GM15510 (cell line): ENCODE measurements around the gene MYO6.
A peak's percentile ranks its signal among the peaks of the same experiment; 100 is the strongest.

Experiments used
- POLR2A ChIP-seq: IDR thresholded peaks from 3 replicates; pipeline ENCODE4 v1.6.1; 2011; ENCODE audit warnings: borderline replicate concordance; ENCODE audit not compliant: insufficient read length; ENCODE audit errors: extremely low read depth

Gene MYO6

DNA sequence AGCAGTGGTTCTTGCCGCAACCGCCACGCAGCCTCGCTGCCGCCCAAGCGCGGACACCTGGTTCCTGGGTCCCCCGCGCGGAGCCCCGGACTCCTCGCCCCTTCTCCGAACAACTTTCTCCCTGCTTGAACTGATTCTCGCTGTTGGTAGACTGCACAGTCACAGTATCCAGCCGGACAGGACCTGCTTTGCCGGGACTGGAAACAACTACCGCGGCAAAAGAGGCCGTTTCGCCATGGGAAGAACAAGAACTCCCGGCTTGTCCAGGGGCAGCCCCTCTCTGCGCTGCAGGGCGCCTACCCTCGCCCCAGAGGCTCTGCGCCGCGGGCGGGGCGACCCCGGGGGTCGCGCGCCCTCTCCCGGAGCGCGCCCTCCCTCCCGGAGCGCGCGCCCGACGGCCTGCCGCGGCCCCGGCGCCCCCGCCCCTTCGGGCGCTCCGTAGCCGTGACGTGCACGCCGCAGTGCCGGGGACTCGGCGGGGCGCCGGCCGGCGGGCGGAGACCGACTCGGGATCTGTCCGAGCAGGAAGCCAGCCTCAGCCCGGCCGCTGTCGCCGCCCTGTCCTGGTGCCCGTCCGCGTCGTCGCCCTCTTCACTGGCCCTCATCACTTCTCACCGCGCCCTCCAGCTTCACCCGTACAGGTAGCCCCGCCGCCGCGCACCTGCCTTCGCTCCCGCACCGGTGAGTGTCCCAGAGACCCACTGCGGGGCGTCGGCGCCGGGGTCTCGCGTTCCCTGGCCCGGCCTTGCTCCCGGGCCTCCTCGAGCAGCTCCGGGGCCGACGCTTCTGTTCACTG lies at the start of gene MYO6:
TSS of gene MYO6 (plus strand) at position 497 of the 796 bp plus-strand sequence. CDS start 68,309 bp downstream, outside the sequence.
- TF ChIP-seq POLR2A: peak; percentile 90

DNA sequence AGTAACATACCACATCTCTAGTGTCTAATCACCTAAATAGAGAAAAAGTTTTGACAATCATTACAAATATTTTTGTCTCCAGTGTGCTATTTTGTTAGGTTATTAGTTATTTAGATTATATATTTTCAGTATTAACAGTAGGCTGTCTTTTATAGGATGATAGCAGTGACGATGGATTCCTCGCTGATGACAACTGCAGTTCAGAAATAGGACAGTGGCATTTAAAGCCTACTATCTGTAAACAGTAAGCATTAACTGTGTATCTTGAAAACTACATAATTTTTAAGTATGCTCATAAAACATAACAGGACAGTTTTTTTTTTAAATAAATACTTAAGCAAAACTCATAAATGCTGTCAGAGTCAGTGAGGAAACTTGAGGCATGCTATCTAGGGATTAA lies 37.9 kb upstream of the MYO6 start:
- TF ChIP-seq POLR2A: no peak

DNA sequence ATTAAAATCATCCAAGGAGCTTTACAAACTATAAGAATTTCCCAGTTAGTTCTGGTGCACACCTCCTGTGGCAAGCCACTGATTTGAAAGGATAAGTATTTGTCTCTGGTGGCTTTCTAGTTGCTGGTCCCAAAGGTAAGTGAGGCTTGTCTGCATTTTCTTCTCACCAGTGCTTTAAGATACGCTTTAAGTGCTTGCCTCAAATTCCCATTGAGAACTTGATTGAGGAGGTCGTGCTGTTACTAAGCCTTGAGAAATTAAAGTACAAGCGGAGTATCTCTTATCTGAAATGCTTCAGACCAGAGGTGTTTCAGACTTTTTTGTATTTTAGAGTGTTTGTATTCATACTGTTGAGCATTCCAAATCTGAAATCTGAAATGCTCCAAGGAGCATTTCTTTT lies 29.9 kb upstream of the MYO6 start:
- no peak for TF ChIP-seq POLR2A

DNA sequence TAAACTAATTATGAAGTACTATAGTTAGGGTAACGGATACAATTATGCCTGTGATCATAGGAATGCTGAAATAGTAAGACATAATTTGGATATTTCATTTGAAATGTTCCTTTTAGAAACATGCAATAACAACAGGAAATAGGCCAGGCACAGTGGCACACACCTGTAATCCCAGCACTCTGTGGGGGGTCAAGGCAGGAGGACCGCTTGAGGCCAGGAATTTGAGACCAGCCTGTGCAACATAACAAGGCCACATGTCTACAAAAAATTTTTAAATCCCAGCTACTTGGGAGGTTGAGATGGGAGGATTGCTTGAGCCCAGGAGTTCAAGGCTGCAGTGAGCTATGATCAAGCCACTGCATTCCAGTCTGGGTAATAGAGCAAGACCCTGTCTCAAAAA lies 25.7 kb upstream of the MYO6 start:
- TF ChIP-seq POLR2A: no peak

DNA sequence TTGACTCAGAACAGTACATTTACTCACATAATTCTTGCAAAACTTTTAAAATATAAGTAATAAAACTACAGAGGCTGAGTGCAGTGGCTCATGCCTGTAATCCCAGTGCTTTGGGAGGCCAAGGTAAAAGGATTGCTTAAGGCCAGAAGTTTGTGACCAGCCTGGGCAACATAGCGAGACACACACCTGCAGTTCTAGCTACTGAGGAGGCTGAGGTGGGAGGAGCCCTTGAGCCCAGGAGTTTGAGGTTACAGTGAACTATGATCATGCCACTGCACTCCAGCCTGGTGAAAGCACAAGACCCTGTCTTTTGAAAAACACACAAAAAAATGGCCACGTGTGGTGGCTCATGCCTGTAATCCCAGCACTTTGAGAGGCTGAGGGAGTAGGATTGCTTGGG lies 21.8 kb upstream of the MYO6 start:
- TF ChIP-seq POLR2A: no peak

DNA sequence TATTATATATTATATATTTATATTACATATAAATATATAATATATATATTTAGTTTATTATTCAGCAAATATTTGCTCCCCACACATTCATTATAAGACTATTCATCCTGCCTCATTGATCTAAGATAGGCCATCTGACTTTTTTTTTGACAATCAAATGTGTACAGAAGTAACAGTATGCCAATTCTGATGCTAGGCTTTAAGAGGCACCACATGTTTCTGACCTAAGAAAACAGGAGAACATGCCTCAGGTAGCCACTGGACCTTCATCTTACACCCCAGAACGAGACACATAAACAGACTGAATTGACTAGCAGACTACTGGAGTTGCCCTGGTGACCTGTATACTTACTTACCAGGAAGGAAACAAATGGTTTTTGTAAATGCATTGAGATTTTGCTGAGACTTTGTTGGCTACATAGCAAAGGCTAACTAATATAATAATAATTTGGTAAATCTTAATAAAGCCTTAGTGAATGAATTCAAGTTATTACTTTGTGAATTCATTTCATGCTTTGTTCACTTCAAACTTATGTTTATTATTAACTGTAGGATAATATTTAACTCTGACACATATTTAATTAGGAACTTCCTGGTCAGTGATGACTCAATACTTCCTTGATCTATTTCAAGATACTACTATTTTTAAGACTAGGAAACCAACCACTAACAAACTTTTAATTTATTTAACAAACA lies 13.4 kb upstream of the MYO6 start:
- no peak for TF ChIP-seq POLR2A

DNA sequence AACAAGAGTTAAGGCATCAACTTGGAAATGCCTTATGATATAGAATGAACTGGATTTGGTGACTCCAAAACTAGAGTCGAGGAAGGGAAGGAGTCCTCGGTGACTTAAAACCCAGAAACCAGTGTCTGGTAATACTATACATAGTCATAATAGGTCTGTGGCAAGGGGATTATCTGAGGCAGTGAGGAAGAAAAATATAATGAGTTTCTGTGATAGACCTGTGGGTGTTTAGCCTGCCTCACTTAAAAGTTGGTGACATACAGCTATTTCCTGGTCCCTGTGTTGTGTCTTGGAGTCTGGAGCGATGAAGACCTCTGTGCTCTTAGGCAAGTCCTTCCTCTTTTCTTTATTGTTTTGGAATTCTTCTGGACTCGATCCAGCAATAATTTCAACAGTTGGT lies 5.1 kb upstream of the MYO6 start:
- no peak for TF ChIP-seq POLR2A

DNA sequence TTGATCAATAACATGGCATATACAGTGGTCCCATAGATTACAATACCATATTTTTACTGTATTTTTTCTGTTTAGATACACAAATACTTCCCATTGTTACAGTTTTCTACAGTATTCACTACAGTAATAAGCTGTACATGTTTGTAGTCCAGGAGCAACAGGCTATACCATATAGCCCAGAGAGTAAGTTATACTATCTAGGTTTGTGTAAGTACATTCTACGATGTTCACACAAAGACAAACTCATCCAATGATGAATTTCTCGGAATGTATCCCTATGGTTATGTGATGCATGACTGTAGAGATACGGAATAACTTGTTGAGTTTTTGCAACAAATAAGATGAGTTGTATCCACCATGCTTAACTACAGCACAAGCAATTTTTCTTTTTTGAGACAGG lies 3.6 kb upstream of the MYO6 start:
- TF ChIP-seq POLR2A: no peak

DNA sequence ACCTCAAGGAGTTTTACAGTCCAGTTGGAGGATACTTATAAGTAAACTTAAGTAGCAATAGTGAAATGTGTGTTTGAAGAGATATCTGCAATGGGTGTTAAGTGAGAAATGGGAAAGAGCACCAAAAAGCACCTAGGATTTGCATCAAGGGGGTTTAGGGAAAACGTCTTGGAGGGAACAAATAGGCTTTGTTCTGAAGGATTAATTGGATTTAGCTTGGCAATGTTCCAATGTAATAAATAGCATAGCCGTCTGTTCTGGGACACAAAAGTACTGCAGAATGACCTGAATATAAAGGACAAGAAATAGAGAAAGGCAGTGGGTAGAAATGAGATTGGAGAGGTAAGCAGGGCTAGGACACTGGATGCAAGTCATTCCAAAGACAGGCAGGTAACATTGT lies 2.8 kb upstream of the MYO6 start:
- TF ChIP-seq POLR2A: no peak

DNA sequence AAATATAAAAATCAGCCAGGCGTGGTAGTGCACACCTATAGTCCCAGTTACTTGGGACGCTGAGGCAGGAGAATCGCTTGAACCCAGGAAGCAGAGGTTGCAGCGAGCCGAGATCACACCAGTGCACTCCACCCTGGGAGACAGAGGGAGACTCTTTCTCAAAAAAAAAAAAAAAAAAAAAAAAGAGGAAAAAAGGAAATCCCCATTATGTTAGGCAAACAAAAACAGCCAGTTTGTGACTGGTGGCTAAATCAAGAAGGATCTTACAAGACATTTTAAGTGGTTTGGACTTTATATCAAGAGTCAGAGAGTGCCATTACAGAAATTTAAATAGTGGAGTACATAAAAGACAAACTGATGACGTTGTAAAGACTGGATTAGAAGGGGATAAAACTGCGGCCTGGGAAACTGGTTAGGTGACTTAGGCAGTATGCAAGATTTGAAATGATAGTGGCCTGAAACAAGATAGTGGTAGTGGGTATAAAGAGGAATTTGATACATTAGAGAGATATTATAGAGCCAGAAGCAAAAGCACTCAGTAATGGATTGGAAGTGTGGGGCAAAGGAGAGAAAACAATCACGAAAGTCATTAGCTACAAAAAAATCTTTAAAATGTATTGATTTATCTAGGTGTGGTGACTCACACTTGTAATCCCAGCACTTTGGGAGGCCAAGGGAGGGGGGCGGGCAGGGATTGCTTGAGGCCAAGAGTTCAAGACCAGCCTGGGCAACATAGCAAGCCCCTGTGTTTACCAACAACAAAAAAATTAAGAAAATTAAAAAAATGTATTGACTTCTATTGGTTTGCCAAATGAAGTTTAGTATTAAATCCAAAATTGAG lies 1.7 kb upstream of the MYO6 start:
- no peak for TF ChIP-seq POLR2A

DNA sequence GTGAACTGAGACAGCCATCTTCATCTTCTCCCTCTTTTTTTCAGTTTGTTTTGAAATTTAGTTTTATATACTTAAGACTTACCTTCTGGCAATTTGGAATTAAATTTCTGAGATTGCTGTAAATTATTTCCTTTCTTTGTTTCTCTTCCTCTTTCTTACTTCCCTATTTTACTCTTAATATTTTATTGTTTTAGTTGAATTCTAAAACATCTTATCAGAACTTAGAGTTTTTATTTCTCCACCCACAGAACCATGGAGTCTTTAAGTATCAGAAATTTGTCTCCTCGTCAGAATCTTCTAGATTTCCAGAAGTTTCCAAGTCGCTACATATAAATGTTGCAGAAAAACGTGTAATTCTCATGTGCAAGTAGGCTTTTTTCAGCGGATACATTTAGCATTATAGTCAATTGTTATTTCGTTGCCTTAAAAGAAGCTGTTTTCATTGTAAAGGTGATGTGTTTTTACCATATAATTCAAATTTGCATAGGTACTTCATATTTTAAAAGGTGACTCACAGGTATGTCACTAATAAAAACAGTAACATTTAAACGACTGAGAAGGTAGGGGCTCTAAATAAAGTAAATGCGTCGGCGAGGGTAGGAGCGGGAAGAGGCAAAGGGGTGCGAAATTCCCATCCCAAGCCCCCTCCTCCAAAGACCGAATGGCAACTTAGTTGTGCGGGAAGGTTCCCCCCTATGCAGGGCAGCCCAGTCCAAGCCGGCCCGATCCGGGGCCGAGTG lies 866 bp upstream of the MYO6 start:
- no peak for TF ChIP-seq POLR2A

DNA sequence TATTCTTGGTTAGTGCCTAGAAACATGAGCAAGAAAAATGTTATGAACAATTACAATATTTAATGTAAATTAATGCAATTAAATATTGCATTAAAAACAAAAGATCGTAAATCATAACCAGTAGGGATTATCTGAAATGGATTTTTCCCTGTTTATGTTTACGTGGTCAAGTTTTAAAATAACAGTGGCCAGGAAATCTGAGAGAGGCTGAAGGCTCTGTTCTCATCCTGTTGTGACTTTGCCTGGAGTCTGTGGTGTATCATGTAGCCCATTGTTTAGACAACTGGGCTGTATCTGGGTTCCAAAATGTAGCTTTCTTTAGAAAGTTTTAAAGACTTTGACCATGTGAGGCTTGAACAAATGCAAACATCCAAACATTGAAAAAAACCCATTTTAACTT lies 2.4 kb downstream of the MYO6 start:
- TF ChIP-seq POLR2A: no peak

DNA sequence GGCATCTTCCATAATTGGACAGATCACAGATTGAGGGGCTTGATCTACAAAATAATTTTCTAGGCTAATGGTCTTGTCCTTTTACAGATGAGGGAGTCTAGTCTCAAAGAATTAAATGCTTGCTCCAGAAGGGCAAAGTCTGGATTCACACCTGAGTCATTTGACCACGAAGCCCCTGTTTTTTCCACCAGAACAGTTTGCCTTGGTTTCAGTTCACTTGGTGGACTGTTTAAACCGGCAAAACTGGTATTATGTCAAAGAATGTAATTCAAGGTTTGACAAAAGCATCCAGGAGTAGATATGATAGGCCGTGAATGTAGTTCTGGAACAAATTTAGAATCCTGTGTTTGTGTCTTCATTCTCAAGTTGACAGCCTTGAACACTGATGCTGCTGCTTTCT lies 3.3 kb downstream of the MYO6 start:
- TF ChIP-seq POLR2A: no peak

DNA sequence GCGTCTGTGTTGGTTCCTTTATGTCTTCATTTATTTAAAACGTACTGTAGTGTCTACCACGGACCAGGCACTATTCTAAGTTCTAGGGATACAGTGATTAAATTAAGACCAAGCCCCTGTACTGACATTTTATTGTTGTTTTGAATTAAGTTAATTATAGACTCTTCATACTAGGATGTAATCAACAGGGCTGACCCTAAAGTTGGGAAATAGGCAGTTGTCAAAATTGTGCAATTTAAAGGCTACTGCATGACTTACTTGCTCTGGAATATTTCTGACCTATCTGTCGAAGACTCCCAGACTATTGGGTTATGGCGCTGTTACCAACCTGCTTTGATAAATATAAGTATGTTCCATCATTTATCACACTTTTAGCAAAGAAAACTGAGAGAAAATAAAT lies 6.7 kb downstream of the MYO6 start:
- TF ChIP-seq POLR2A: no peak

DNA sequence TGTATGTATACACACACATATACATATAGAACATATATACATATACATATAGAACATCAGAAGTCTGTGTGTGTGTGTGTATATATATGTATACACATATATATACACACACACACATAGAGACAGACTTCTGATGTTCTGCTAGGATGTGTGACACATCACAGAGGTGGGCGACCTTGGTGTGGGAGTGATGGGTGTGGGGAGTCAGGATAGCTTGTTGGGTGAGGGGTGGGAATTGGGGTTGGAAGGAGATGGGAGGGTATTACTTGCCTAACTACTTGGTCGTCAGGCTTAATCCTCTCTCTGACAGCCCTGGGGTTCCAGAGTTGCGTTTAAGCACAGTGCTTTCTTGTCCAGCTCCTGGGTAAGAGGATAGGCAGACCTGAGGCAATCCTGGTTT lies 8.3 kb downstream of the MYO6 start:
- TF ChIP-seq POLR2A: no peak

DNA sequence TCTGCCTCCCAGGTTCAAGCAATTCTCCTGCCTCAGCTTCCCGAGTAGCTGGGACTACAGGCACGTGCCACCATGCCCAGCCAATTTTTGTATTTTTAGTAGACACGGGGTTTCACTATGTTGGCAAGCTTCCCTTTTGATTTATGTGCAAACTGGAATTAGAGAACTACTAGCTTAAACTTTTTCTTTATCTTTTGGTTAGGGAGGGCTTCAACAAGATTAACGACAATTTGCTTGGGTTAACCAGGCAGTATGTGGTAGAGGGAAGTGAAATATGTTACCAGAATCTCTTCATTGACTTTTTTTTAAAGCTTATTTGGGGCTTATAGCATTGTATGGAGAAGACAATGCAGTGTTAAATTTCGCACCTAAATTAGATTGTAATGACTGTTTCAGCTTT lies 9.0 kb downstream of the MYO6 start:
- TF ChIP-seq POLR2A: no peak

DNA sequence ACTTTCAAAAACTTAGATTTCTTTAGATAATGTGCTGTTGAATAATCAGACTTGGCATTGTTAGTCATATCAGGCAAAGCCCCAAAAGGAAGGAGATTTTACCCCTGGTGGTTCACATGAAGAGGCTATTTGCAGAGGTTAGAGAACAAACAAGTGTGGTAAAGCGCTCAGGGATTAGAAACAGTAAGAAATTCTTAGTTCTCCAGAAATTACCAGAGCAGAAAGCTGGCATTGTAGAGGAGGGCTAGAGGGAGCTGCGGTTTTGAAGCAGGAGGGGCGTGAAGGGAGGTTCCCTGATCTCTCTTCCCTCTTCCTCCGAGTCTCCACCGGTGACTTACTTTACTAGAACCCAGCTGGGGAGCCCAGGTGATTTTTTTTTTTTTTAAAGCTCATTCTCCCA lies 10.2 kb downstream of the MYO6 start:
- TF ChIP-seq POLR2A: no peak
